GM11168 (cell line): ENCODE results near the gene NHLH2.

Experiments
- in situ Hi-C: fragments of 300-500 bp; cut with MboI; formaldehyde crosslinking; loops from one replicate; pipeline ENCODE4 v1.12.0; 2022; ENCODE audit warnings: low sequenced_read_pairs; ENCODE audit not compliant: unreplicated experiment

Gene NHLH2

DNA sequence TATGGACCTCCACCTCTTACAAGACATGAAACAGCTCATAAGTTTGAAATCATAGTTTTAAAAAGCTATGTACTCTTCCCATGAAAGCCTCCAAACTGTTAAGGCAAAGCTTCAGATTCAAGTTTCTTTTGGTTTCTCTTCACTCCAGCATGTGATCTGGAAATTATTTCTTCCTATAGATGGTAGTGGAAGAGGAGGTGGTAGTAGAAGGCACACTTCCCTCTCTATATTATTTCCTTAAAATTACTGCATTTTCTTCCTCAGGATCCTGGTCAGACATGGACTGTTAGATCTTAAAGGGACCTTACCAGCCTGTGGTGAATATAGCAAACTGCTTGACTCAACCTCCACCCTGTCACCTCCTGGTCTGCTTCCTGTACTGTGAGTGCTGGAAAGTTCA, 31.9 kb downstream of the NHLH2 start:
- in situ Hi-C loops, result loop anchor here (10.0 kb wide), 1 partner anchor 176 kb away; no protein-coding TSS in a partner anchor

- in situ Hi-C loops, result loop anchor here (10.0 kb wide), 1 partner anchor 177 kb away; no protein-coding TSS in a partner anchor
These were observed 33.2 kb downstream of the NHLH2 start for GRCh38 chr1:115807723-115808122.

DNA sequence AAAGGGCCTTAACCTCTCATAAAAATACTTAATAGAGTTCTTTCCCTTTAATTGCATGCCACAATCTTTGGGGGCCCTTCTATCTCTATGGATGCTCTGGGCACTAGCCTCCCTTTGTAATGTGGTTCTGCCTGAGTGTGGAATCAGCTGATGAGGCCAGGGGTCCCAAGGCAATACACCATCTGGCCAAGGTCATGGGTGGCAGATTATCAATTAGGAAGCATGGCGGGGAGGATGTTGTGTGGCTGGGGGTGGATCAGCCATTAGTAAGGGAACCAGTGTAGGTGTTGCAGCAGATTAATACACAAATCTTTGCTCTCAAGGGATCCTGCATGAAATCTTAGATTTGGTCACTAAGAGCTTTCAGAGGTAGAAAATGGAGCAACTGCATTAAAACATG, 35.3 kb downstream of the NHLH2 start:
- in situ Hi-C loops, result loop anchor here (10.0 kb wide), 1 partner anchor 179 kb away; no protein-coding TSS in a partner anchor

GRCh38 chr1:115802416-115802815, 38.5 kb downstream of the NHLH2 start:
- in situ Hi-C loops, result loop anchor here (10.0 kb wide), 1 partner anchor 182 kb away; no protein-coding TSS in a partner anchor

- in situ Hi-C loops, result no loop called here
These were observed 43.4 kb downstream of the NHLH2 start for GRCh38 chr1:115797486-115797885.

DNA sequence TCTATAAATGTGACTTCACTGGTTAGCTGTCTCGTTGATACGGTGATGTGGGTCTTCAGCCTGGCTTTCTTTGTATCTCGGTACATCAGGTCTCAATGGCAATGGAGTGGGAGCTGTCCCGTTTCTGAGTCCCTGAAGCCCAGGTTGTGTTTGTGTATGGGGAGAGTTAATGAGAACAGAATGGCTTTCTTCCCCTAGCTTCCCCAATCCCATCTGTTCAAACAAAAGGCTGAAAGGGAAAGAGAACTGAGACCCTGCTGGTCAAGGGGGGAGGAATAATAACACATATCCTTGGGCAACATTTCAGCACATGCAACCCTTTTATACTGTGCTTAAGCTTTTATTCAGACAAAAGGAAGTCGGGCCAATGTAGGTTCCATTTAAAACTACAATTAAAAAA, 44.0 kb downstream of the NHLH2 start:
- in situ Hi-C loops, result no loop called here

DNA sequence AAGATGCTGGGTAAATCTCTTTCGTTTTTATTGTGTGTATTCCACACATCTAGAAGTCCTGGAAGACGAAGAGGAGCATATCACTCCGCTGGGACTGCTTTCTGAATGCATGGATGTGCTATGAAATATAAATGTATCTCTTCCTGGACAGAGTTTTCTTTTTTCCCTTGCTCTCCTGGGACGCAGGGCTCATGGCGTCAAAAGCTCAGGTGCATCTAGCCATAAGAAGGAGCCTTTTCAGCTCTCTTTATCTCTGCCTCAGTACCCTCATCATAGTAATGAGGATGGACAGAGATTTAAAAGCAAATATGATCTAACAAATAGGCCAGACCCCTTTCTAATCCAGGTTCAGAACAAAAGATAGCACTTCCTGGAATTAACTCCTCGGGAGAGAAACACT, 44.9 kb downstream of the NHLH2 start:
- in situ Hi-C loops, result no loop called here

- in situ Hi-C loops, result no loop called here
These were observed 45.8 kb downstream of the NHLH2 start for GRCh38 chr1:115794976-115795639.

DNA sequence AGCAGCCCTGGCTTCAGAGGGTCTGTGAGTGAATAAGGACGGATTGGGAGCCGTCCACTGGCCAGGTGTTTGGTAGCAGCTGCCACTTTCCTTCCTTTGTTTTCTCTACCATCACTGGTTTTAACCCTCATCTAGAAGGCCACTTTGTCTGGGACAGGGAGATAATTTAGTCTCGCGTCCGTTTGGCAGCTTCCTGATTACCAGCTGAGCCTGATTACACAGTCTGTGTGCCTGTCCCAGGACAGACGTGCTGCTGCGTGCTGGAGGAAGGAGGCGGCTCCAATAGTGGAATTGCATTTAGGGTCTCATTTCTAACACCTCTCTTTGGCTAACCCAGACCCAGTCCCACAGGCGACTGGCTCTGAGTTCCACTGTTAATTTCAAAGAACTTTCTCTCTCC, 47.8 kb downstream of the NHLH2 start:
- in situ Hi-C loops, result no loop called here

DNA sequence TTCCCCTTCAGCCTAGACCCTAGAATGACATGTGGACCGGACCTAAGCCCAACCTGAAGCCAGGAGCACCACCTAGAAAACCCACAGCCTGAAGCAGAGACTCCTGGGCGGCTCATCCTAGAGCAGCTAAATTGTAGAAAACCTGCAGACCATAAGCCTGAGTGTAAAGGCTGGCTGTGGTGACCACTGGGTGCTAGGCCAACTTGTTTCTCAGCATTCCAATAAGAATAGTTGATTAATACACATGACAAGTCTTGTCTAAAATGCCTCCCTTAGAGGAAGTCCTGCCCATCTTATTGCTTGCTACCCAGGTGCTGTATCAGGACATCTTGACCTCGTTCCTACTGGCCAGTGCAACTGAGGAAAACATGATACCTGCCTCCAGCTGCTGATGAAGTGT, 49.1 kb downstream of the NHLH2 start:
- in situ Hi-C loops, result no loop called here

DNA sequence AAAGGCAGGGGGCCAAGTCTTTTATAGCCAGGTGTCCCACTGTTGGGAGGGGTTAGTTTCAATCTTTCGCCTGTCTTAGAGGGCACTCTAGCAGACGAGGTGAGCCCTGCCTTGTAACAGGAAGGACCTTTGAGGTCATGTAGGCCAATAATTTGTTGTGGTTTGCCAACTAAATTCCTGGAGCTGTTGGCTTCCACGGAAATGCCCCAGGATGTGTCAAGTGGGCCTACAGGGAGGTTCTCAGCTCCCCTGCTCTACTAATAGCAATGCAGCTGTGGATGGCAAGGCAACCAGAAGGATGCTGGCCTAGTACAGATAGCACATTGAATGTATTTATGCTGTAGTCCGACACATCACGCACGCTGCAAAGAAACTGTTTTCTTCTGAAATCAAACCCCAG, 50.1 kb downstream of the NHLH2 start:
- in situ Hi-C loops, result no loop called here

- in situ Hi-C loops, result no loop called here
These were observed 50.6 kb downstream of the NHLH2 start for GRCh38 chr1:115790356-115790755.
